ENCODE measurements around the gene RASA3. TPM values are rescaled to one million over a fixed set of nuclear protein-coding genes. Genes with fewer than 3 reads are reported as not detected.
A peak's percentile ranks its signal among the peaks of the same experiment; 100 is the strongest.

Gene RASA3
- total and polyA plus RNA-seq, 9 of the 15 experiments (the other 6 are each of a cell fraction or from before 2014, with no cell fraction given): 0.72 to 25.3 (median 14.4) TPM

DNA sequence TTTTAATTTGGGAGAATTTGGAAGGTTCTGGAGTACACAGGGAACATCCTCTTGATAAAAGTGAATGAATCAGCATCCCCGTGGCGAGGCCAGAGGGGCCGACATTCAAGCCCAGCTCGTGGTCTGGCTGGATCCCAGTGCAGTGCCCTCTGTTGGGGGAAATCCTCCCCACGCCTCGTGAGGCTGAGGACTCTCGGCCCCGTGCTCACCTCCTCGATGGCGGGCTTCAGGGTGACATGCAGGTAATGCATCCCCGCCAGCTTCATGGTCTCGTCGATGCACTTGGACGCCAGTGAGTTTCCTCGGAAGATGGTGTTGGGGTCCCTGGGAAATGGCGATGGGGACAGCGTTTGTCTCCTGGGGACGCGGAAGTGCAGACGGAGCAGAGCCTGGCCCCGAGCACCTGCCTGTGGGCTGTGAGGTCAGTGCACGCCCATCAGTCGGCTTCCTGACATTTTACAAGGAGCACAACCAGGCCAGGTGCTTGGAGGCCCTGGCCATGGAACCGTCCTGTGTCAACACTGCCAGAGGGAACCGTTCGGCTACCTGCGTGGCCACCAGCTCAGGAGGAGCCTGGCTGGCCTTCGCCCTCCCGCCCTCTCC is 115.3 kb downstream of the RASA3 start:
- no peak overlapping the region for H3K4me2 ChIP-seq (ENCODE audit: insufficient read depth, low read length)
- FAIRE-seq: no peak
- peaks cover 2 to 48% of the 10 kb centered on the region in 2 experiments; a peak in 3 of 5 replicates for H3K4me1 ChIP-seq (replicated peaks in 1 of 2; ENCODE audit: control insufficient read depth in 2 of 2, insufficient read depth in 2 of 2, low read length in 2 of 2)
- no peaks in the 10 kb centered on the region for H4K20me1 ChIP-seq (replicated peaks; ENCODE audit: control insufficient read depth, insufficient read depth, low read length)
- no peak overlapping the region for H3K4me3 ChIP-seq
- intact Hi-C loops (cut with micrococcal nuclease) (no loop called here), in situ Hi-C loops (cut with MboI) (no loop called here)
- TF ChIP-seq SRSF7 (optimal IDR thresholded peaks at IDR 0.05; ENCODE audit: low read depth, low read length) (no peak), POLR2G (IDR thresholded peaks at IDR 0.05; ENCODE audit: low read depth, low read length) (0 out of 2 replicates have a peak, but pooled peaks have one; percentile 9)
- TF ChIP-seq, protein P1, sequence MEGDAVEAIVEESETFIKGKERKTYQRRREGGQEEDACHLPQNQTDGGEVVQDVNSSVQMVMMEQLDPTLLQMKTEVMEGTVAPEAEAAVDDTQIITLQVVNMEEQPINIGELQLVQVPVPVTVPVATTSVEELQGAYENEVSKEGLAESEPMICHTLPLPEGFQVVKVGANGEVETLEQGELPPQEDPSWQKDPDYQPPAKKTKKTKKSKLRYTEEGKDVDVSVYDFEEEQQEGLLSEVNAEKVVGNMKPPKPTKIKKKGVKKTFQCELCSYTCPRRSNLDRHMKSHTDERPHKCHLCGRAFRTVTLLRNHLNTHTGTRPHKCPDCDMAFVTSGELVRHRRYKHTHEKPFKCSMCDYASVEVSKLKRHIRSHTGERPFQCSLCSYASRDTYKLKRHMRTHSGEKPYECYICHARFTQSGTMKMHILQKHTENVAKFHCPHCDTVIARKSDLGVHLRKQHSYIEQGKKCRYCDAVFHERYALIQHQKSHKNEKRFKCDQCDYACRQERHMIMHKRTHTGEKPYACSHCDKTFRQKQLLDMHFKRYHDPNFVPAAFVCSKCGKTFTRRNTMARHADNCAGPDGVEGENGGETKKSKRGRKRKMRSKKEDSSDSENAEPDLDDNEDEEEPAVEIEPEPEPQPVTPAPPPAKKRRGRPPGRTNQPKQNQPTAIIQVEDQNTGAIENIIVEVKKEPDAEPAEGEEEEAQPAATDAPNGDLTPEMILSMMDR (IDR thresholded peaks at IDR 0.05 in 2 of 3, conservative IDR thresholded peaks at IDR 0.05 in 1 of 3; ENCODE audit: insufficient read depth in 2 of 3, low read depth in 1 of 3, low read length in 3 of 3): 0 out of 6 replicates have a peak, but pooled peaks of 2 of the 3 experiments have one; percentile 2 to 27
- peak overlapping the region in 1 of 2 experiments; percentile 52; a peak in 1 of 4 replicates for H3K9ac ChIP-seq (ENCODE audit: insufficient read depth in 1 of 2, low read depth in 2 of 2, low read length in 2 of 2)
- ChIA-PET CTCF (ENCODE audit: low intra/inter-chr PET ratio) (no interaction called here), POLR2A (no interaction called here)
- H3K27ac ChIP-seq (ENCODE audit: extremely low read depth, low read depth, low read length): no peak overlapping the region
- peak in 1 of 4 experiments; percentile 16 for DNase-seq (ENCODE audit: extremely low read depth in 1 of 4, low spot score in 3 of 4)
- BruUV-seq (replicated peaks): no TSS peak
- no peak for ATAC-seq
- no peaks in the 10 kb centered on the region for H3K79me2 ChIP-seq (ENCODE audit: control insufficient read depth, insufficient read depth, low read length)
- no peaks in the 10 kb centered on the region for H3K9me3 ChIP-seq (replicated peaks; ENCODE audit: control insufficient read depth, insufficient read depth, low read depth, low read length)
- H2AFZ ChIP-seq (ENCODE audit: low read depth, low read length): no peak overlapping the region
- no peaks in the 10 kb centered on the region for H3K27me3 ChIP-seq (ENCODE audit: control insufficient read depth in 2 of 2, insufficient read depth in 2 of 2, low read length in 2 of 2)
- H3K36me3 ChIP-seq (ENCODE audit: control insufficient read depth, insufficient read depth, low read length): peaks cover 38% of the 10 kb centered on the region; the same call in 2 of the 3 replicates
- 87% methylated on average over 16 of the region's 29 CpGs for WGBS (ENCODE audit: insufficient coverage, low coverage, missing lambda C conversion rate)
- H3K9me1 ChIP-seq (ENCODE audit: control insufficient read depth, insufficient read depth, low read length): no peaks in the 10 kb centered on the region

All from K562 (cell line).